Calu3 (cell line): ENCODE measurements around the gene MEGF8. TPM values are rescaled to one million over a fixed set of nuclear protein-coding genes. Genes with fewer than 3 reads are reported as not detected.

Experiments used
- BruUV-seq: library from RNA; stranded (reverse); fragments of 400-500 nt; replicated peaks from 2 replicates; lab custom pipeline; 2021; lab: Mats Ljungman, UMichigan
- CTCF ChIA-PET: fragments of 300-600 bp; sonication (Branson Sonifier 250); formaldehyde crosslinking; loops from one replicate; lab custom pipeline; 2022; ENCODE audit warnings: antibody characterized with exemption; lab: Charles Lee
- DNase-seq: peaks from one replicate; pipeline ENCODE4 v3.0.0; 2022
- H3K27ac Mint-ChIP-seq: one replicate; pipeline ENCODE4 v1.8.0; 2022; ENCODE audit warnings: mixed read lengths; ENCODE audit not compliant: unreplicated experiment
- H3K27me3 Mint-ChIP-seq: one replicate; pipeline ENCODE4 v1.8.0; 2022; ENCODE audit warnings: mixed read lengths; ENCODE audit not compliant: unreplicated experiment
- H3K36me3 Mint-ChIP-seq: one replicate; pipeline ENCODE4 v1.8.0; 2022; ENCODE audit warnings: mild to moderate bottlenecking, moderate library complexity, mixed read lengths; ENCODE audit not compliant: insufficient read depth, unreplicated experiment
- H3K4me1 Mint-ChIP-seq: one replicate; pipeline ENCODE4 v1.8.0; 2022; ENCODE audit warnings: mild to moderate bottlenecking, low read depth, mixed read lengths; ENCODE audit not compliant: unreplicated experiment
- H3K4me3 Mint-ChIP-seq: one replicate; pipeline ENCODE4 v1.8.0; 2022; ENCODE audit warnings: mild to moderate bottlenecking, low read depth, moderate library complexity, mixed read lengths; ENCODE audit not compliant: unreplicated experiment
- H3K9me3 Mint-ChIP-seq: one replicate; pipeline ENCODE4 v1.8.0; 2022; ENCODE audit warnings: low read depth, mixed read lengths; ENCODE audit not compliant: unreplicated experiment
- intact Hi-C: fragments of 100-400 bp; cut with micrococcal nuclease; formaldehyde crosslinking; loops from one replicate; pipeline ENCODE4 v1.10.0; 2022; ENCODE audit not compliant: unreplicated experiment
- total RNA-seq: library from RNA; stranded (reverse); gene quantifications from 2 replicates; pipeline ENCODE4 v1.2.3, GENCODE V29; 2022
- TF ChIP-seq, protein P1 (sequence below): fragments of 200-600 bp; IDR thresholded peaks from one replicate; pipeline ENCODE4 v1.8.0; 2022; ENCODE audit warnings: antibody characterized with exemption; ENCODE audit not compliant: unreplicated experiment

MEGF8 gene
- total RNA-seq, 1 experiment from 2014 or later, result 35.0 TPM

DNA sequence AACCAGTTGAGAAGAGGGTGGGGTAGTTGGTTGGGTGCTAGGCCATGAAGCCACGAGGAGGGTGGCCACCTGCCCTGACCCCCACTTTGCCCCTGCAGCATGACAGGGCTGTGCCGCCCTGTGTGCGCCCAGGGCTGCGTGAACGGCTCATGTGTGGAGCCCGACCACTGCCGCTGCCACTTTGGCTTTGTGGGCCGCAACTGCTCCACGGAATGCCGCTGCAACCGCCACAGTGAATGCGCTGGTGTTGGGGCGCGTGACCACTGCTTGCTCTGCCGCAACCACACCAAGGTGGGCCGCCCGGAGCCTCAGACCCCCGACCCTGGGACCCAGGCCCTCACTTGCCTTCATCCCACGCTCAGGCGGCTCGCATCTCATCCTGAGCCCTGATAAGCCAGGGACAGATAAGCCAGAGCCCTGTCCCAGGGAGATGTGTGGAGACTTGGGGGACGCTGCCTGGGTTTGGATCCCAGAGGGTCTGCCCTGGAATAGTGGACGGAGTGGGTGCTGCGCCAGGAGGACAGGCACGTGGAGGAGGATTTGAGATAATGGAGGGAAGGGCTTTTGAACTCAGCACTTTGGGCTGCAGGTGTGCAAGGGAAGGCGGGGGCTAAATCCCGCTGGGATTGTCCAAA lies 44.1 kb downstream of the MEGF8 start:
- no peak overlapping the region for H3K4me3 Mint-ChIP-seq
- no peaks in the 10 kb centered on the region for H3K27me3 Mint-ChIP-seq
- peaks cover 17% of the 10 kb centered on the region for H3K36me3 Mint-ChIP-seq
- peaks cover 3% of the 10 kb centered on the region for H3K9me3 Mint-ChIP-seq
- H3K27ac Mint-ChIP-seq, result no peak overlapping the region
- no peak for DNase-seq
- intact Hi-C loops, result no loop called here
- TF ChIP-seq, protein P1, sequence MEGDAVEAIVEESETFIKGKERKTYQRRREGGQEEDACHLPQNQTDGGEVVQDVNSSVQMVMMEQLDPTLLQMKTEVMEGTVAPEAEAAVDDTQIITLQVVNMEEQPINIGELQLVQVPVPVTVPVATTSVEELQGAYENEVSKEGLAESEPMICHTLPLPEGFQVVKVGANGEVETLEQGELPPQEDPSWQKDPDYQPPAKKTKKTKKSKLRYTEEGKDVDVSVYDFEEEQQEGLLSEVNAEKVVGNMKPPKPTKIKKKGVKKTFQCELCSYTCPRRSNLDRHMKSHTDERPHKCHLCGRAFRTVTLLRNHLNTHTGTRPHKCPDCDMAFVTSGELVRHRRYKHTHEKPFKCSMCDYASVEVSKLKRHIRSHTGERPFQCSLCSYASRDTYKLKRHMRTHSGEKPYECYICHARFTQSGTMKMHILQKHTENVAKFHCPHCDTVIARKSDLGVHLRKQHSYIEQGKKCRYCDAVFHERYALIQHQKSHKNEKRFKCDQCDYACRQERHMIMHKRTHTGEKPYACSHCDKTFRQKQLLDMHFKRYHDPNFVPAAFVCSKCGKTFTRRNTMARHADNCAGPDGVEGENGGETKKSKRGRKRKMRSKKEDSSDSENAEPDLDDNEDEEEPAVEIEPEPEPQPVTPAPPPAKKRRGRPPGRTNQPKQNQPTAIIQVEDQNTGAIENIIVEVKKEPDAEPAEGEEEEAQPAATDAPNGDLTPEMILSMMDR, result no peak
- CTCF ChIA-PET, result no interaction called here
- BruUV-seq, result no TSS peak
- H3K4me1 Mint-ChIP-seq, result no peaks in the 10 kb centered on the region

DNA sequence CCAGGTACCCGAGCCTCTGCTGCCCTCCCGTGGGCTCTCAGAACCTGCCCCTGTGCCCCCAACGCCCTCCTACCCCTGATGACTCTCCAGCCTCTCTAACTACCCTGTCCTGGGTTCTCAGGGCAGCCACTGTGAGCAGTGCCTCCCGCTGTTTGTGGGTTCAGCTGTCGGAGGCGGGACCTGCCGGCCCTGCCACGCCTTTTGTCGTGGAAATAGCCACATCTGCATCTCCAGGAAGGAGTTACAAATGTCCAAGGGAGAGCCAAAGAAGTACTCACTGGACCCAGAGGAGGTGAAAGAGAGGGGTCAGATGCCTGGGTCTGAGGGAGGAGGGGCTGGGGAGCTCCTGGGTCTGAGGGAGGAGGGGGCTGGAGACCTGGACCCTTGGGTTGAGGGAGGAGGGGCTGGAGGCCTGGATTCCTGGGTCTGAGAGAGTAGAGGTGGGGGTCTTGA lies 44.7 kb downstream of the MEGF8 start:
- intact Hi-C loops, result no loop called here
- no peak for DNase-seq
- no peak overlapping the region for H3K4me3 Mint-ChIP-seq
- H3K36me3 Mint-ChIP-seq, result peaks cover 17% of the 10 kb centered on the region
- CTCF ChIA-PET, result no interaction called here
- H3K9me3 Mint-ChIP-seq, result peaks cover 3% of the 10 kb centered on the region
- H3K27me3 Mint-ChIP-seq, result no peaks in the 10 kb centered on the region
- TF ChIP-seq, protein P1, result no peak
- no peaks in the 10 kb centered on the region for H3K4me1 Mint-ChIP-seq
- no TSS peak for BruUV-seq
- H3K27ac Mint-ChIP-seq, result no peak overlapping the region

DNA sequence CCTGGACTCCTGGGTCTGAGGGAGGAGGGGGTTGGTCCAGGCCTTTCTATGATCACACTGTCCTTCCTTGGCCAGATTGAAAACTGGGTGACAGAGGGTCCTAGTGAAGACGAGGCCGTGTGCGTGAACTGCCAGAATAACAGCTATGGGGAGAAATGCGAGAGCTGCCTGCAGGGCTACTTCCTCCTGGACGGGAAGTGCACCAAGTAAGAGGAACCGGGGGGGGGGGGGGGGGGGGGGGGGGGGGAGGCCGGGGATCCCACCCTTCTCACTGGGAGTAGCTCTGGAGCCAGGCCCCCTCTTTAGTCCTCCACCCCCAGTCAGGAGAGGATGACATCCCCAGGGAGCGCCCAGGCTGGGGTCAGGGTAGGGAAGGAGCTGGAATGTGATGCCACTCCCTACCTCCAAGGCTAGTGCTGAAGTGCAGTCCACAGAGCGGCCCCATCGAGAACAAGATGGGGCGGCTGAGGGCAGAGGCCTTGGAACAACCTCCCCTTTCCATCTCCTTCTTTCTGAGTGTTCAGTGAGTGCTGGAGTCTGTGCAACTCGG lies 45.3 kb downstream of the MEGF8 start:
- no peak for DNase-seq
- H3K9me3 Mint-ChIP-seq, result peaks cover 3% of the 10 kb centered on the region
- no peaks in the 10 kb centered on the region for H3K27me3 Mint-ChIP-seq
- intact Hi-C loops, result no loop called here
- CTCF ChIA-PET, result interaction anchor here (0.6 kb wide), 1 partner anchor 173 kb away, joined by 6 read pairs; no protein-coding TSS in a partner anchor
- H3K4me1 Mint-ChIP-seq, result no peaks in the 10 kb centered on the region
- peaks cover 17% of the 10 kb centered on the region for H3K36me3 Mint-ChIP-seq
- no peak overlapping the region for H3K4me3 Mint-ChIP-seq
- no peak overlapping the region for H3K27ac Mint-ChIP-seq
- BruUV-seq, result no TSS peak
- TF ChIP-seq, protein P1, result no peak

DNA sequence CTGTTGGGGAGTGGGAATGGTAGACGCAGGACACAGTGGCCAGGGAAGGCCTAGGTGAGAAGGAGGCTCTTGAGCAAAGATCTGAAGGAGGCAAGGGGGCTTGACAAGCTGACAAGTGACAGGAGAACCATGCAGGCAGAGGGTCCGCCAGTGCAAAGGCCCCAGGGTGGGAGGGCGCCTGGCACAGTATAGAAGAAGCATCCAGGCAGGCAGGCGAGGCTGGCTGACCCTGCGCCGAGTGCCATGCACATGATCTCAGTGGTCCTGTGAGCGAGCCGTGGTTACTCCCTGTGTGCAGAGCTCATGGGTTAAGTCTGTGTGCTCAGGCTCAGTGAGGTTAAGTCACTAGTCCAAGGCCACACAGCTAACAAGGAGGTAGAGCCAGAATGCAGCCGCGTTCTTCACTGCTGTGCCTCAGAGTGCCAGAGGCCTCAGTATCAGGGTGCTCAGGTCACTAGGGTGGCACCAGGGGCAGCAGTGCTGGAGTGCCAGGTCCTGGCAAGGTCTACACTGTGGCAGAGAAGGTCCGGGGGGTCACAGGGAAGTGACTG lies 49.5 kb downstream of the MEGF8 start:
- no TSS peak for BruUV-seq
- no peak overlapping the region for H3K4me3 Mint-ChIP-seq
- peaks cover 17% of the 10 kb centered on the region for H3K36me3 Mint-ChIP-seq
- TF ChIP-seq, protein P1, result no peak
- DNase-seq, result no peak
- no peaks in the 10 kb centered on the region for H3K4me1 Mint-ChIP-seq
- CTCF ChIA-PET, result no interaction called here
- intact Hi-C loops, result no loop called here
- H3K27ac Mint-ChIP-seq, result no peak overlapping the region
- H3K9me3 Mint-ChIP-seq, result no peaks in the 10 kb centered on the region
- H3K27me3 Mint-ChIP-seq, result peaks cover 17% of the 10 kb centered on the region
